ENCODE results near the gene MAN1C1. TPM values are rescaled to one million over a fixed set of nuclear protein-coding genes. Genes with fewer than 3 reads are reported as not detected.

MAN1C1 gene
- total and polyA plus RNA-seq, 2 donors (not counting 1 experiment from before 2014, with no cell fraction given): 17.7 to 51.4 TPM

- H3K4me1 ChIP-seq (ENCODE audit: control insufficient read depth, extremely low read depth, insufficient read depth, low read length): peaks cover 3% of the 10 kb centered on the region
- TF ChIP-seq CTCF (conservative IDR thresholded peaks at IDR 0.05 in 1 of 2, IDR thresholded peaks at IDR 0.05 in 1 of 2; ENCODE audit: low read depth in 1 of 2, low read length in 2 of 2) (no peak), EZH2 (IDR thresholded peaks at IDR 0.05; ENCODE audit: low read length, missing control alignments) (no peak)
- no peak overlapping the region for H3K4me3 ChIP-seq (replicated peaks in 1 of 4; ENCODE audit: control extremely low read depth in 1 of 4, insufficient read depth in 1 of 4, low read depth in 3 of 4, low read length in 4 of 4)
- DNase-seq (ENCODE audit: low read depth in 2 of 2): no peak
- H4K20me1 ChIP-seq (ENCODE audit: control insufficient read depth, extremely low read depth, insufficient read depth, low read length): no peaks in the 10 kb centered on the region
- no peak overlapping the region for H3K27ac ChIP-seq (ENCODE audit: insufficient read depth, low read length)
- no peaks in the 10 kb centered on the region for H3K9me3 ChIP-seq (ENCODE audit: control insufficient read depth, insufficient read depth, low read depth, low read length)
- no peak overlapping the region for H2AFZ ChIP-seq (ENCODE audit: low read length)
- no peak overlapping the region for H3K4me2 ChIP-seq (ENCODE audit: extremely low read depth, insufficient read depth, low read length)
- no peaks in the 10 kb centered on the region for H3K36me3 ChIP-seq (ENCODE audit: control insufficient read depth, insufficient read depth, low read length)
- H3K79me2 ChIP-seq (ENCODE audit: control insufficient read depth, insufficient read depth, low read length): no peaks in the 10 kb centered on the region
- no peaks in the 10 kb centered on the region for H3K27me3 ChIP-seq (ENCODE audit: control insufficient read depth, insufficient read depth, low read length)
- H3K9ac ChIP-seq (ENCODE audit: insufficient read depth, low read length): no peak overlapping the region
These were observed 178.6 kb downstream of the MAN1C1 start for GRCh38 chr1:25795211-25795610.

GRCh38 chr1:25795946-25796810, 179.6 kb downstream of the MAN1C1 start:
- Histone ChIP-seq H3K9ac (ENCODE audit: insufficient read depth, low read length) (no peak overlapping the region), H3K27ac (ENCODE audit: insufficient read depth, low read length) (no peak overlapping the region), H3K4me3 (replicated peaks in 1 of 4; ENCODE audit: control extremely low read depth in 1 of 4, insufficient read depth in 1 of 4, low read depth in 3 of 4, low read length in 4 of 4) (no peak overlapping the region), H3K9me3 (ENCODE audit: control insufficient read depth, insufficient read depth, low read depth, low read length) (no peaks in the 10 kb centered on the region), H3K36me3 (ENCODE audit: control insufficient read depth, insufficient read depth, low read length) (no peaks in the 10 kb centered on the region), H3K79me2 (ENCODE audit: control insufficient read depth, insufficient read depth, low read length) (peaks cover 4% of the 10 kb centered on the region), H3K27me3 (ENCODE audit: control insufficient read depth, insufficient read depth, low read length) (no peaks in the 10 kb centered on the region), H3K4me1 (ENCODE audit: control insufficient read depth, extremely low read depth, insufficient read depth, low read length) (peaks cover 7% of the 10 kb centered on the region), H2AFZ (ENCODE audit: low read length) (no peak overlapping the region), H4K20me1 (ENCODE audit: control insufficient read depth, extremely low read depth, insufficient read depth, low read length) (no peaks in the 10 kb centered on the region), H3K4me2 (ENCODE audit: extremely low read depth, insufficient read depth, low read length) (no peak overlapping the region)
- DNase-seq (ENCODE audit: low read depth in 2 of 2): no peak
- TF ChIP-seq CTCF (conservative IDR thresholded peaks at IDR 0.05 in 1 of 2, IDR thresholded peaks at IDR 0.05 in 1 of 2; ENCODE audit: low read depth in 1 of 2, low read length in 2 of 2) (no peak), EZH2 (IDR thresholded peaks at IDR 0.05; ENCODE audit: low read length, missing control alignments) (no peak)

GRCh38 chr1:25796811-25797458, 180.3 kb downstream of the MAN1C1 start:
- Histone ChIP-seq H3K9ac (ENCODE audit: insufficient read depth, low read length) (no peak overlapping the region), H3K27me3 (ENCODE audit: control insufficient read depth, insufficient read depth, low read length) (no peaks in the 10 kb centered on the region), H3K9me3 (ENCODE audit: control insufficient read depth, insufficient read depth, low read depth, low read length) (no peaks in the 10 kb centered on the region), H3K36me3 (ENCODE audit: control insufficient read depth, insufficient read depth, low read length) (no peaks in the 10 kb centered on the region), H3K4me1 (ENCODE audit: control insufficient read depth, extremely low read depth, insufficient read depth, low read length) (peaks cover 7% of the 10 kb centered on the region), H3K4me2 (ENCODE audit: extremely low read depth, insufficient read depth, low read length) (no peak overlapping the region), H3K79me2 (ENCODE audit: control insufficient read depth, insufficient read depth, low read length) (peaks cover 4% of the 10 kb centered on the region), H3K4me3 (replicated peaks in 1 of 4; ENCODE audit: control extremely low read depth in 1 of 4, insufficient read depth in 1 of 4, low read depth in 3 of 4, low read length in 4 of 4) (no peak overlapping the region), H4K20me1 (ENCODE audit: control insufficient read depth, extremely low read depth, insufficient read depth, low read length) (no peaks in the 10 kb centered on the region), H3K27ac (ENCODE audit: insufficient read depth, low read length) (no peak overlapping the region), H2AFZ (ENCODE audit: low read length) (no peak overlapping the region)
- peak; percentile 67 to 79 for DNase-seq (ENCODE audit: low read depth in 2 of 2)
- TF ChIP-seq EZH2 (IDR thresholded peaks at IDR 0.05; ENCODE audit: low read length, missing control alignments): no peak
- peak; percentile 75 to 85 for TF ChIP-seq CTCF (conservative IDR thresholded peaks at IDR 0.05 in 1 of 2, IDR thresholded peaks at IDR 0.05 in 1 of 2; ENCODE audit: low read depth in 1 of 2, low read length in 2 of 2)

All from fibroblast of lung (primary cell).